Measurements from ENCODE around the gene C20orf204. TPM values are rescaled to one million over a fixed set of nuclear protein-coding genes. Genes with fewer than 3 reads are reported as not detected.

Gene C20orf204
- total and polyA plus RNA-seq, 12 donors: 0.05 to 4.8 (median 0.46) TPM

GRCh38 chr20:64035066-64035932 is 683 bp upstream of the C20orf204 start:
- Histone ChIP-seq H3K36me3 (replicated peaks in 1 of 2) (peaks cover 0 to 29% of the 10 kb centered on the region in 2 donors), H3K9me3 (replicated peaks in 1 of 3) (no peaks in the 10 kb centered on the region), H3K27ac (no peak overlapping the region), H3K27me3 (peaks cover 4% of the 10 kb centered on the region), H3K4me3 (no peak overlapping the region), H3K4me1 (replicated peaks in 1 of 2) (peaks cover 8 to 13% of the 10 kb centered on the region in 2 donors)
- no peak for DNase-seq
- intact Hi-C loops (cut with DNase I): loop anchor here in 1 of 2 donors (10.0 kb wide), 1 partner anchor 80 kb away; no protein-coding TSS in a partner anchor
- TF ChIP-seq CTCF (IDR thresholded peaks at IDR 0.05): no peak
- no peak for TF ChIP-seq POLR2A (IDR thresholded peaks at IDR 0.05)
- 82 to 92% (median 85%) methylated on average over 12 to 17 of the region's 17 CpGs for WGBS, 4 donors

- no peak for DNase-seq
- Histone ChIP-seq H3K9me3 (replicated peaks in 1 of 3) (no peaks in the 10 kb centered on the region), H3K4me1 (replicated peaks in 1 of 2) (peaks cover 8 to 18% of the 10 kb centered on the region in 2 donors), H3K4me3 (no peak overlapping the region), H3K27me3 (peaks cover 13% of the 10 kb centered on the region), H3K27ac (no peak overlapping the region), H3K36me3 (replicated peaks in 1 of 2) (peaks cover 0 to 19% of the 10 kb centered on the region in 2 donors)
- WGBS, 4 donors: 49 to 62% (median 55%) methylated on average over 10 to 17 of the region's 17 CpGs
- intact Hi-C loops (cut with DNase I): loop anchor here in 1 of 2 donors (10.0 kb wide), 1 partner anchor 78 kb away; no protein-coding TSS in a partner anchor
- TF ChIP-seq POLR2A (IDR thresholded peaks at IDR 0.05): no peak
- TF ChIP-seq CTCF (IDR thresholded peaks at IDR 0.05): no peak
Measured at GRCh38 chr20:64036346-64037198, 590 bp downstream of the C20orf204 start.

GRCh38 chr20:64037199-64037497 is 1.2 kb downstream of the C20orf204 start:
- intact Hi-C loops (cut with DNase I): loop anchor here in 1 of 2 donors (10.0 kb wide), 1 partner anchor 78 kb away; no protein-coding TSS in a partner anchor
- peaks cover 8 to 22% of the 10 kb centered on the region in 2 donors for H3K4me1 ChIP-seq (replicated peaks in 1 of 2)
- H3K4me3 ChIP-seq: no peak overlapping the region
- H3K9me3 ChIP-seq (replicated peaks in 1 of 3): no peaks in the 10 kb centered on the region
- H3K27ac ChIP-seq: no peak overlapping the region
- peaks cover 19% of the 10 kb centered on the region for H3K27me3 ChIP-seq
- DNase-seq: no peak
- WGBS, 4 donors: 65 to 71% (median 69%) methylated on average over 3 of the region's 3 CpGs; no CpG with 5 or more reads in 1 of the 4 donors
- peaks cover 0 to 13% of the 10 kb centered on the region in 2 donors for H3K36me3 ChIP-seq (replicated peaks in 1 of 2)
- no peak for TF ChIP-seq POLR2A (IDR thresholded peaks at IDR 0.05)
- TF ChIP-seq CTCF (IDR thresholded peaks at IDR 0.05): no peak

All from adrenal gland (tissue), 12 donors.